AG04449 (cell line): ENCODE measurements around the gene TMEM139.
A peak's percentile ranks its signal among the peaks of the same experiment; 100 is the strongest.
"Not testable (repeated sequence)": the region's sequence is repeated elsewhere in the genome, so short reads cannot be mapped to it uniquely, and the experiment has no call there.

Experiments
- CTCF ChIA-PET: fragments of 350-600 bp; formaldehyde crosslinking; extraction: SDS; loops from one replicate; lab custom pipeline; 2021; ENCODE audit warnings: antibody characterized with exemption; lab: Yijun Ruan, JAX
- POLR2A ChIA-PET: fragments of 400-600, 350-600 bp; formaldehyde crosslinking; extraction: SDS; loops from one replicate; lab custom pipeline; 2020; ENCODE audit warnings: antibody characterized with exemption, inconsistent platforms; lab: Yijun Ruan, JAX
- DNase-seq: peaks from one replicate; pipeline ENCODE4 v3.0.0-alpha.2; 2010; ENCODE audit warnings: low read depth, low spot score
- H3K4me3 ChIP-seq: 2 replicates; pipeline ENCODE4 v1.5.1; 2011; ENCODE audit warnings: low read depth, mild to moderate bottlenecking, control low read depth, low read length
- TF ChIP-seq, protein P1 (sequence below): IDR thresholded peaks from one replicate; pipeline ENCODE4 v1.5.1; 2011; ENCODE audit warnings: mild to moderate bottlenecking, moderate library complexity, low read length, control low read depth, inconsistent platforms; ENCODE audit not compliant: insufficient read depth; ENCODE audit errors: missing control alignments

The TMEM139 gene

DNA sequence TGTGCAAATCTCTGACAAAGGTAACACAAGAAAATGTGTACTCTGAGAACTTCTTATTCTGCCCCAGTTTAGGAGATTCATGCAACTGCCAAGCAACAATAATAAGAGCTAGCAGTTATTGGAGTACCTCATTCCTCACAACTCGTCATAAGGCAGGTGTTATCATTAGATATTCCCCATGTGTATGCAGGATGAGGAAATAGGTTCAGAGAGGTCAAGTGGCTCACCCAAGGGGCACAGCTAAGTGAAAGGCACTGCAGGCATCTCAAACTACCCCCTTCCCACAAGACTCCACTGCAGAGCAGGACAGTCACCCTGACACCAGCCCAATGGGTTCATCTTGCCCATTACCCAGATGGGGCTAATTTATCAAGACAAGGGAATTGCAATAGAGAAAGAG lies 22.9 kb upstream of the TMEM139 start:
- no peak for DNase-seq
- TF ChIP-seq, protein P1, sequence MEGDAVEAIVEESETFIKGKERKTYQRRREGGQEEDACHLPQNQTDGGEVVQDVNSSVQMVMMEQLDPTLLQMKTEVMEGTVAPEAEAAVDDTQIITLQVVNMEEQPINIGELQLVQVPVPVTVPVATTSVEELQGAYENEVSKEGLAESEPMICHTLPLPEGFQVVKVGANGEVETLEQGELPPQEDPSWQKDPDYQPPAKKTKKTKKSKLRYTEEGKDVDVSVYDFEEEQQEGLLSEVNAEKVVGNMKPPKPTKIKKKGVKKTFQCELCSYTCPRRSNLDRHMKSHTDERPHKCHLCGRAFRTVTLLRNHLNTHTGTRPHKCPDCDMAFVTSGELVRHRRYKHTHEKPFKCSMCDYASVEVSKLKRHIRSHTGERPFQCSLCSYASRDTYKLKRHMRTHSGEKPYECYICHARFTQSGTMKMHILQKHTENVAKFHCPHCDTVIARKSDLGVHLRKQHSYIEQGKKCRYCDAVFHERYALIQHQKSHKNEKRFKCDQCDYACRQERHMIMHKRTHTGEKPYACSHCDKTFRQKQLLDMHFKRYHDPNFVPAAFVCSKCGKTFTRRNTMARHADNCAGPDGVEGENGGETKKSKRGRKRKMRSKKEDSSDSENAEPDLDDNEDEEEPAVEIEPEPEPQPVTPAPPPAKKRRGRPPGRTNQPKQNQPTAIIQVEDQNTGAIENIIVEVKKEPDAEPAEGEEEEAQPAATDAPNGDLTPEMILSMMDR = no peak
- POLR2A ChIA-PET = no interaction called here
- CTCF ChIA-PET = interaction anchor here (5.1 kb wide), 1 partner anchor 21 kb away, joined by 51 read pairs; no protein-coding TSS in a partner anchor
- no peak overlapping the region for H3K4me3 ChIP-seq

DNA sequence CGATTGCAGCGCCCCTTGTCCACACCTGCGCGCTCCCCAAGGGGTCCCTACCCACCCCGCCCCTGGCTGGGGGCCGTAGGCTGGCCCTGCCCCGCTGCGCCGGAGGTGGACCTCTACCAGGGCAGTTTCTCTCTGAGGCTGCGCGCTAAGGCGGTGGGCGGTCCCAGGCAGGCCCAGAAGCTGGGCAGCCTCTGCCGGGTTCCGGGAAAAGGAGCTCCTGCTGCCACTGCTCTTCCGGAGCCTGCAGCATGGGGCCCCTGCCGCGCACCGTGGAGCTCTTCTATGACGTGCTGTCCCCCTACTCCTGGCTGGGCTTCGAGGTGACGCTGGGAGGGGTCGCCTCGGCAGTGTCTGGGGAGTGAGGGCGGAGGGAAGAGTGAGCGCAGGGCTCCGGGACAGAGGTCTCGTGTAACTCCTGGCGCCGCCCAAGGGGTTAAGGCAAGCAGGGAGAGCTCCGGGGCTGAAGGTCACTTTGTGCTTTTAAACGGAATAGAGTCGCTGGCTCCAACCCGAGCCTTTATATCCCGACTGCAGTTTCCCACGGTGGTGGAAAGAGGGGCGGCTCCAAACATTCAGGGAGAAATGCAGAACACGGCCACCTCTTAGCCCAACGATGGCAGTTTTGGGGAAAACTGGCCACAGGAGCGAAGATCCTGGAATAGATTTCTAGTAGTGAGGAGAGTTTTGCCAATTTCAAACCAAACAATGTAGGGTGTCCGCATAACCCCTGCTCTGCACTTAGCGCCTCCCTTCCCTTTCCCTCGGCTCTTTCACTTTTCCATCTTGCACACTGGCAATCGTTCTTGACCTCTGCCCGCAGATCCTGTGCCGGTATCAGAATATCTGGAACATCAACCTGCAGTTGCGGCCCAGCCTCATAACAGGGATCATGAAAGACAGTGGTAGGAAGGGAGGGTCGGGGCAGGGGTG lies 21.2 kb upstream of the TMEM139 start, which contains the start of gene GSTK1:
Gene GSTK1, plus strand, starts transcription at position 176 of the 930 bp plus-strand sequence. Its CDS starts 73 bp downstream, at position 249.
- DNase-seq = no peak
- TF ChIP-seq, protein P1 = no peak
- ChIA-PET POLR2A (interaction anchor here (0.6 to 1.7 kb wide), 7 partner anchors 18 to 132 kb away, joined by 3 to 11 read pairs (median 4); partner anchors contain the start of gene CASP2), CTCF (interaction anchor here (0.7 to 5.1 kb wide), 11 partner anchors 10 to 260 kb away, joined by 3 to 51 read pairs (median 4); no protein-coding TSS in a partner anchor)
- H3K4me3 ChIP-seq = peak within 1 kb of the TSS; percentile 93

DNA sequence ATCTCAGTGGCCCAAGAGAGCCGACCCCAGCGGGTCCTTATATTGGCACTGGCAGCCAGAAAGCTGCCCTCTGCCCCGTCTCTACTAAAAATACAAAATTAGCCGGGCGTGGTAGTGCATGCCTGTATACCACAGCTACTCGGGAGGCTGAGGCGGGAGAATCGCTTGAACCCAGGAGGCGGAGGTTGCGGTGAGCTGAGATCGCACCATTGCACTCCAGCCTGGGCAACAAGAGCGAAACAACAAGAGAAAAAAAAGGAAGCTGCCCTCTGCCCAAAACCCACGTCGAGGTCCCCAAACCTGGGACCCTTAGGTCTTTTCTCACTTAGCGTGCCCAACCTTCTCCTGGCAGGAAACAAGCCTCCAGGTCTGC lies 20.6 kb upstream of the TMEM139 start:
- not testable (repeated sequence) for DNase-seq
- H3K4me3 ChIP-seq = peak overlapping the region; percentile 93
- POLR2A ChIA-PET = interaction anchor here (1.2 to 1.7 kb wide), 2 partner anchors 24 to 116 kb away, joined by 7 to 11 read pairs; partner anchors contain the start of gene CASP2
- CTCF ChIA-PET = interaction anchor here (0.7 to 5.1 kb wide), 9 partner anchors 9 to 256 kb away, joined by 3 to 51 read pairs (median 4); no protein-coding TSS in a partner anchor

DNA sequence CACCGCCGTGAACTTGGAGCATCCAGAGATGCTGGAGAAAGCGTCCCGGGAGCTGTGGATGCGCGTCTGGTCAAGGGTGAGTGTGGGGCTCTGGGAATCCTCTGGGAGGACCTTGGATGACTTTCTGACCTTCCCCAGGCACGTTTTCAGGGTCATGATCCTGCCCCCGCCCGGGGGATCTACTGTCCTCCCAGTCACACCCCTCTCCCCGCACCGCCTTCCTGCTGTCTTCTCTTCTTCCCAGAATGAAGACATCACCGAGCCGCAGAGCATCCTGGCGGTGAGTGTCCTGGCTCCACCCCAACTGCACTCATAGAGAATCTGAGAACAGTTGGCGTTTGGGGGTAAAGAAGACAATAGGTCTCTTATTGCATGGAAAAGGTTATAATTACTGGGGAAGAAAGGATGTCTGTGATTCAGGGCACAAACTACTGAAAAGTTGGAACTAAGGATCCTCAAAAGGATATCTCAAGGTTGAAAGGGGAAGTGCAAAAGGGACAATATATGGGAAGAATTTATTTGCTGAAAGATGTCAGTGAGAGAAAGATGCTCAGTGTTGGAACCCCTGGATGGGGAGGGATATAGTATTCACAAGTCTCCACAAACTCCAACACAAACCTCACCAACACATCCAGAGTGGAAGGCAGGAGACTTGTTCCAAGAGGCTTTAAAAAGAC lies 19.6 kb upstream of the TMEM139 start:
- TF ChIP-seq, protein P1 = no peak
- DNase-seq = no peak
- POLR2A ChIA-PET = no interaction called here
- CTCF ChIA-PET = interaction anchor here (1.2 to 5.1 kb wide), 2 partner anchors 24 to 144 kb away, joined by 3 to 51 read pairs; no protein-coding TSS in a partner anchor
- H3K4me3 ChIP-seq = no peak overlapping the region

DNA sequence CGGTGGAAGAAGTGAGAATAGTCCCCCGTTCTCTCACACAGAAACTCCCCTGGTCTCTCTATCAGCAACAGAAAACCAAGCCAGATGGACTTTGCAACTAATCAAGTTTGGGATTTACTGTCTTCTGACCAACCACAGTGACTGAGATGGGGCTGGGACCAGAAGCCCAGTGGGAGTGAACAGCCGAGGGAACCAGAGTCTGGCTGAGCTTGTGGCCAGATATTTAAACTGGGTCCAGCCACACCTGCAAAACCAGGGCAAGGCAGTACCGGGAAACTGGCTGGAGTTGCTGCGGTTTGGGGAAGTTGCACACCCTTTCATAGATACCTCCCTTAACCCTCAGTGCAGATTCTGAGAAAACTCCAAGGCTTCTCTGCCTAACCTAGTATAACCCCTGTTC lies 15.5 kb upstream of the TMEM139 start:
- no peak overlapping the region for H3K4me3 ChIP-seq
- DNase-seq = no peak
- TF ChIP-seq, protein P1 = no peak
- ChIA-PET CTCF (no interaction called here), POLR2A (no interaction called here)

DNA sequence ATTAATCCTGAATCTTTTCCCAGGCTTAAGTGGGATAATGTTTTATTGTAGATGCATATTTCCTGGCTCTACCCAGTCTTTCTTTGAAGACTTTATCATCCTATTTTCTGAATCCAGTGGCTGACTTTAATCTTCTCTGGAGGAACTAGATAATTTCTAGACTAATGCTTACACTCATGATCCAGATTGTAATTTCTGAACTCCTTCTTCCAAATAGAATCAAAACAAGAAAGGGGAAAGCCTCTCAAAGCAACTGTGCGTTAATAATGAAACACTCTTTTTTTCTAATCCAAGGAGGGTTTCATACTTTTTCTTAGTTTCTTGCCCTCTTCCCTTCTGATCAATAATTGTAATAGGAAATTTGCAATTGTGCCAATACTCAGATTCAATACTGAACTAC lies 13.5 kb upstream of the TMEM139 start:
- DNase-seq = no peak
- no peak overlapping the region for H3K4me3 ChIP-seq
- POLR2A ChIA-PET = no interaction called here
- TF ChIP-seq, protein P1 = no peak
- CTCF ChIA-PET = interaction anchor here (1.0 to 1.8 kb wide), 2 partner anchors 31 to 56 kb away, joined by 5 to 9 read pairs; no protein-coding TSS in a partner anchor
